Bronchial epithelial cell (primary cell): ENCODE measurements around the gene FAT2. TPM values are rescaled to one million over a fixed set of nuclear protein-coding genes. Genes with fewer than 3 reads are reported as not detected.

Experiments
- DNase-seq: peaks from one replicate; pipeline ENCODE4 v3.0.0-alpha.2; 2010; ENCODE audit warnings: low read depth
- FAIRE-seq: peaks from 2 replicates; lab custom pipeline; 2011; peaks lifted over from hg19 to GRCh38; lab: Jason Lieb, UNC
- H3K27me3 ChIP-seq: 2 replicates; pipeline ENCODE4 v1.5.1; 2011; ENCODE audit warnings: low read length; ENCODE audit not compliant: control insufficient read depth, insufficient read depth
- H3K36me3 ChIP-seq: 2 replicates; pipeline ENCODE4 v1.5.1; 2011; ENCODE audit warnings: low read length; ENCODE audit not compliant: control insufficient read depth, insufficient read depth
- H3K4me3 ChIP-seq: 2 replicates; pipeline ENCODE4 v1.5.1; 2011; ENCODE audit warnings: mild to moderate bottlenecking, low read depth, low read length, control low read depth
- total RNA-seq: library from RNA; depleted of rRNA; stranded (reverse); fragments of >200 nt; gene quantifications from 2 replicates; pipeline ENCODE4 v1.2.1, GENCODE V29; 2014
- TF ChIP-seq, protein P1 (sequence below): IDR thresholded peaks from 2 replicates; pipeline ENCODE4 v1.5.1; 2011; ENCODE audit warnings: mild to moderate bottlenecking, moderate library complexity, low read length, control low read depth, inconsistent platforms; ENCODE audit not compliant: insufficient read depth, severe bottlenecking

FAT2 gene
- total RNA-seq, 1 donor from 2014 or later = 34.2 TPM

- FAIRE-seq (no peak), DNase-seq (no peak)
- Histone ChIP-seq H3K4me3 (no peak overlapping the region), H3K27me3 (no peaks in the 10 kb centered on the region), H3K36me3 (no peaks in the 10 kb centered on the region)
- TF ChIP-seq, protein P1, sequence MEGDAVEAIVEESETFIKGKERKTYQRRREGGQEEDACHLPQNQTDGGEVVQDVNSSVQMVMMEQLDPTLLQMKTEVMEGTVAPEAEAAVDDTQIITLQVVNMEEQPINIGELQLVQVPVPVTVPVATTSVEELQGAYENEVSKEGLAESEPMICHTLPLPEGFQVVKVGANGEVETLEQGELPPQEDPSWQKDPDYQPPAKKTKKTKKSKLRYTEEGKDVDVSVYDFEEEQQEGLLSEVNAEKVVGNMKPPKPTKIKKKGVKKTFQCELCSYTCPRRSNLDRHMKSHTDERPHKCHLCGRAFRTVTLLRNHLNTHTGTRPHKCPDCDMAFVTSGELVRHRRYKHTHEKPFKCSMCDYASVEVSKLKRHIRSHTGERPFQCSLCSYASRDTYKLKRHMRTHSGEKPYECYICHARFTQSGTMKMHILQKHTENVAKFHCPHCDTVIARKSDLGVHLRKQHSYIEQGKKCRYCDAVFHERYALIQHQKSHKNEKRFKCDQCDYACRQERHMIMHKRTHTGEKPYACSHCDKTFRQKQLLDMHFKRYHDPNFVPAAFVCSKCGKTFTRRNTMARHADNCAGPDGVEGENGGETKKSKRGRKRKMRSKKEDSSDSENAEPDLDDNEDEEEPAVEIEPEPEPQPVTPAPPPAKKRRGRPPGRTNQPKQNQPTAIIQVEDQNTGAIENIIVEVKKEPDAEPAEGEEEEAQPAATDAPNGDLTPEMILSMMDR = no peak
Observed at GRCh38 chr5:151601391-151601790, 10.3 kb upstream of the FAT2 start.

GRCh38 chr5:151600069-151600665, 9.0 kb upstream of the FAT2 start:
- DNase-seq = no peak
- TF ChIP-seq, protein P1 = no peak

GRCh38 chr5:151598984-151599383, 7.9 kb upstream of the FAT2 start:
- H3K27me3 ChIP-seq = no peaks in the 10 kb centered on the region
- no peaks in the 10 kb centered on the region for H3K36me3 ChIP-seq
- FAIRE-seq (peak; percentile 99), DNase-seq (peak; percentile 92)
- no peak overlapping the region for H3K4me3 ChIP-seq
- TF ChIP-seq, protein P1 = no peak

More at GRCh38 chr5:151600069-151600665, 9.0 kb upstream of the FAT2 start:
- Histone ChIP-seq H3K27me3 (no peaks in the 10 kb centered on the region), H3K36me3 (no peaks in the 10 kb centered on the region), H3K4me3 (no peak overlapping the region)
- FAIRE-seq = no peak

- H3K4me3 ChIP-seq = no peak overlapping the region
- TF ChIP-seq, protein P1 = no peak
- no peak for FAIRE-seq
- H3K36me3 ChIP-seq = no peaks in the 10 kb centered on the region
- H3K27me3 ChIP-seq = no peaks in the 10 kb centered on the region
- DNase-seq = no peak
Observed at GRCh38 chr5:151598549-151598948, 7.4 kb upstream of the FAT2 start.

GRCh38 chr5:151597749-151598148, 6.6 kb upstream of the FAT2 start:
- H3K27me3 ChIP-seq = no peaks in the 10 kb centered on the region
- no peak for DNase-seq
- H3K4me3 ChIP-seq = no peak overlapping the region
- H3K36me3 ChIP-seq = no peaks in the 10 kb centered on the region
- TF ChIP-seq, protein P1 = no peak
- no peak for FAIRE-seq

- Histone ChIP-seq H3K4me3 (no peak overlapping the region), H3K36me3 (no peaks in the 10 kb centered on the region), H3K27me3 (no peaks in the 10 kb centered on the region)
- TF ChIP-seq, protein P1 = no peak
- no peak for DNase-seq
- FAIRE-seq = no peak
Observed at GRCh38 chr5:151596828-151597539, 5.9 kb upstream of the FAT2 start.
